RWPE2 (cell line): ENCODE data around the gene DDX17.

Source experiments
- ATAC-seq: fragments of 200-7000 bp; cut with Tn5 transposase; 3 replicates; pipeline ENCODE4 v1.9.1; 2021; ENCODE audit warnings: low read depth
- DNase-seq: peaks from one replicate; pipeline ENCODE4 v3.0.0-alpha.2; 2020; ENCODE audit warnings: low spot score
- H3K27ac ChIP-seq: fragments of 450-650 bp; 2 replicates; pipeline ENCODE4 v1.5.1; 2017; ENCODE audit warnings: mild to moderate bottlenecking; ENCODE audit not compliant: poor library complexity, severe bottlenecking
- H3K27me3 ChIP-seq: fragments of 250-450 bp; sonication (Bioruptor Pico); 2 replicates; pipeline ENCODE4 v1.5.1; 2021; ENCODE audit warnings: mild to moderate bottlenecking, moderate library complexity; ENCODE audit not compliant: insufficient read depth, poor library complexity, severe bottlenecking
- H3K36me3 ChIP-seq: fragments of 250-450 bp; sonication (Bioruptor Pico); 2 replicates; pipeline ENCODE4 v1.5.1; 2020; ENCODE audit warnings: low read depth, mild to moderate bottlenecking, moderate library complexity
- H3K4me1 ChIP-seq: fragments of 250-450 bp; sonication (Bioruptor Pico); 2 replicates; pipeline ENCODE4 v1.5.1; 2021; ENCODE audit warnings: mild to moderate bottlenecking, moderate library complexity; ENCODE audit not compliant: insufficient read depth, poor library complexity, severe bottlenecking
- H3K4me3 ChIP-seq: fragments of 250-450 bp; sonication (Bioruptor Pico); 2 replicates; pipeline ENCODE4 v1.5.1; 2021; ENCODE audit warnings: mild to moderate bottlenecking, moderate library complexity; ENCODE audit not compliant: severe bottlenecking
- H3K9me3 ChIP-seq: fragments of 250-450 bp; sonication (Bioruptor Pico); 2 replicates; pipeline ENCODE4 v1.5.1; 2021; ENCODE audit warnings: mild to moderate bottlenecking, moderate library complexity; ENCODE audit not compliant: severe bottlenecking
- CTCF ChIP-seq: fragments of 450-650 bp; IDR thresholded peaks from one replicate; pipeline ENCODE4 v1.5.1; 2017; ENCODE audit warnings: mild to moderate bottlenecking, moderate library complexity; ENCODE audit not compliant: poor library complexity, severe bottlenecking

DDX17 gene

GRCh38 chr22:38482662-38483308, 23.3 kb downstream of the DDX17 start:
- no peak for ATAC-seq
- TF ChIP-seq CTCF = no peak
- H3K36me3 ChIP-seq = peaks cover 88% of the 10 kb centered on the region

GRCh38 chr22:38481871-38482332, 24.2 kb downstream of the DDX17 start:
- no peak for TF ChIP-seq CTCF
- Histone ChIP-seq H3K27me3 (no peaks in the 10 kb centered on the region), H3K27ac (no peak overlapping the region), H3K4me3 (no peak overlapping the region), H3K36me3 (peaks cover 88% of the 10 kb centered on the region), H3K4me1 (no peaks in the 10 kb centered on the region), H3K9me3 (no peaks in the 10 kb centered on the region)
- ATAC-seq = no peak
- DNase-seq = no peak

More at GRCh38 chr22:38482662-38483308, 23.3 kb downstream of the DDX17 start:
- Histone ChIP-seq H3K27ac (no peak overlapping the region), H3K4me3 (no peak overlapping the region), H3K27me3 (no peaks in the 10 kb centered on the region), H3K9me3 (no peaks in the 10 kb centered on the region), H3K4me1 (no peaks in the 10 kb centered on the region)
- DNase-seq = no peak

GRCh38 chr22:38481162-38481870, 24.8 kb downstream of the DDX17 start:
- H3K4me3 ChIP-seq = no peak overlapping the region
- no peak overlapping the region for H3K27ac ChIP-seq
- H3K4me1 ChIP-seq = no peaks in the 10 kb centered on the region
- H3K9me3 ChIP-seq = no peaks in the 10 kb centered on the region
- peak; percentile 6; the same call in 2 of the 3 replicates for ATAC-seq
- peaks cover 82% of the 10 kb centered on the region for H3K36me3 ChIP-seq
- no peak for TF ChIP-seq CTCF
- H3K27me3 ChIP-seq = no peaks in the 10 kb centered on the region
- no peak for DNase-seq

- no peak overlapping the region for H3K4me3 ChIP-seq
- no peaks in the 10 kb centered on the region for H3K27me3 ChIP-seq
- ATAC-seq (peak; percentile 5; the same call in 2 of the 3 replicates), DNase-seq (no peak)
- peaks cover 65% of the 10 kb centered on the region for H3K36me3 ChIP-seq
- H3K4me1 ChIP-seq = no peaks in the 10 kb centered on the region
- H3K27ac ChIP-seq = no peak overlapping the region
- TF ChIP-seq CTCF = no peak
- H3K9me3 ChIP-seq = no peaks in the 10 kb centered on the region
Observed at GRCh38 chr22:38479096-38479837, 26.8 kb downstream of the DDX17 start.
